ENCODE results near the gene MYH11. TPM values are rescaled to one million over a fixed set of nuclear protein-coding genes. Genes with fewer than 3 reads are reported as not detected.

Gene MYH11
- total and polyA plus RNA-seq, 2 of the 13 experiments (the other 11 are each of a cell fraction or from before 2014, with no cell fraction given) = not detected

DNA sequence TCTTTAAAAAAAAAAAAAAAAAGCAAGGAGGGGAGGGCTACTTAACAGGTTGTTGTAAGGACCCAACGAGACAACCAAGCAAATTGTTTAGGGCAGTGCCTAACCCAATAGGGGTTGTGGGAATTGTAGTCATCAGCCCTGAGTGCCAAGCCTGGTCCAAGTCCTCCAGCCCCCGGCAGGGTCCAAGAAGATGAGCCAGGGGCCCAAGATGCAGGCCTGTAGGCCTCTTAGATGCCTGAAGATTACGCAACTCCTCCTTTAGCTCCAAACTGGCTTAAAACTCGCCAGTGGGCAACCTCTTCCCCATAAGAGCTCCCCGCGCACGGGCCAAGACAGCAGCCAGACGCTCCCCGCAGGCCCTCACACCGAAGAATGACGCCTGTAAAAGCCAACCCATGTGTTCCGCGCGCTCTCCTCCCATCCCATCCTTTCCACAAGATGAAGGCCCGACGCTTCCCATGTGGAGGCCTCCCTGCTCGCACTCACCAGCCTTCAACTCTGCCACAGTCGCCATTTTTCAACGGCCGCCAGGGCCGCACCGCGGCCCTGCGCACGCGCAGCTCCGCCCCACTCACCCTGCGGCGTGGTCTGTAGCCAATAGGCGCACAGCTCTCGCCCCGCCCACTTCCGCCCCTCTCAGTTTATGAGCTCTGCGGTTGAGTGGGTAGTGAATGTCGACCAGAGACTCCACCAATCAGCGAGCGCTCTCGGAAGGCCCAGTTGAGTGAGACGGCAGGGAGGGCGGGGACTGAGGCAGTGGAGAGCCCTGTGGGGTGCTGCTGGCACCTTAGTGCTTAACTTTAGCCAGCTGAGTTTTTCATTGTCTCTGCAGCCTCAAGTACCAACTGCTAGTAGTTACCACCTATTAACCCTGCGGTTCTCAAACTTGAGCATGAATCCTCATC is 31.5 kb upstream of the MYH11 start, which contains the start of gene CEP20 (continued):
- TF ChIP-seq, protein P1, sequence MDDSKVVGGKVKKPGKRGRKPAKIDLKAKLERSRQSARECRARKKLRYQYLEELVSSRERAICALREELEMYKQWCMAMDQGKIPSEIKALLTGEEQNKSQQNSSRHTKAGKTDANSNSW (CRISPR knock-in tag; IDR thresholded peaks at IDR 0.05; ENCODE audit: borderline replicate concordance) = no peak; the same call in 1 of the 2 replicates
- TF ChIP-seq RELA (CRISPR knock-in tag; IDR thresholded peaks at IDR 0.05) (no peak), ZNF773 (CRISPR knock-in tag; IDR thresholded peaks at IDR 0.05; ENCODE audit: borderline replicate concordance) (peak; percentile 95; the same call in 1 of the 2 replicates), ZNF264 (CRISPR knock-in tag; IDR thresholded peaks at IDR 0.05) (peak; percentile 73), NFYC (CRISPR knock-in tag; IDR thresholded peaks at IDR 0.05) (peak; percentile 97), ZNF160 (CRISPR knock-in tag; IDR thresholded peaks at IDR 0.05) (no peak), GATA4 (IDR thresholded peaks at IDR 0.05; ENCODE audit: borderline replicate concordance, low read depth) (peak; percentile 74), ZNF577 (CRISPR knock-in tag; IDR thresholded peaks at IDR 0.05; ENCODE audit: borderline replicate concordance, low read depth) (no peak), KMT2A (CRISPR knock-in tag; IDR thresholded peaks at IDR 0.05) (peak; percentile 88), JUNB (CRISPR knock-in tag; IDR thresholded peaks at IDR 0.05; ENCODE audit: borderline replicate concordance) (no peak), ZNF543 (CRISPR knock-in tag; IDR thresholded peaks at IDR 0.05) (no peak; the same call in 1 of the 2 replicates), ZNF234 (CRISPR knock-in tag; conservative IDR thresholded peaks at IDR 0.05) (no peak), HNF4G (IDR thresholded peaks at IDR 0.05; ENCODE audit: borderline replicate concordance, low read depth, low read length) (no peak), HNF4G (CRISPR knock-in tag; IDR thresholded peaks at IDR 0.05; ENCODE audit: borderline replicate concordance, low read depth) (no peak), ZNF776 (CRISPR knock-in tag; IDR thresholded peaks at IDR 0.05) (0 out of 2 replicates have a peak, but pooled peaks have one; percentile 50), TOE1 (CRISPR knock-in tag; IDR thresholded peaks at IDR 0.05) (peak; percentile 65; the same call in 1 of the 2 replicates), ZNF451 (CRISPR knock-in tag; IDR thresholded peaks at IDR 0.05) (no peak; the same call in 1 of the 2 replicates), GPN1 (CRISPR knock-in tag; IDR thresholded peaks at IDR 0.05; ENCODE audit: borderline replicate concordance) (no peak), THAP11 (CRISPR knock-in tag; IDR thresholded peaks at IDR 0.05) (peak; percentile 92), TCF12 (IDR thresholded peaks at IDR 0.05) (no peak), TCF12 (CRISPR knock-in tag; IDR thresholded peaks at IDR 0.05) (no peak), CAMTA2 (CRISPR knock-in tag; IDR thresholded peaks at IDR 0.05; ENCODE audit: borderline replicate concordance) (peak; percentile 80; the same call in 1 of the 2 replicates), ZMAT3 (CRISPR knock-in tag; conservative IDR thresholded peaks at IDR 0.05) (peak; percentile 79), ZFP41 (CRISPR knock-in tag; IDR thresholded peaks at IDR 0.05; ENCODE audit: borderline replicate concordance) (no peak)
- TF ChIP-seq, protein P2, sequence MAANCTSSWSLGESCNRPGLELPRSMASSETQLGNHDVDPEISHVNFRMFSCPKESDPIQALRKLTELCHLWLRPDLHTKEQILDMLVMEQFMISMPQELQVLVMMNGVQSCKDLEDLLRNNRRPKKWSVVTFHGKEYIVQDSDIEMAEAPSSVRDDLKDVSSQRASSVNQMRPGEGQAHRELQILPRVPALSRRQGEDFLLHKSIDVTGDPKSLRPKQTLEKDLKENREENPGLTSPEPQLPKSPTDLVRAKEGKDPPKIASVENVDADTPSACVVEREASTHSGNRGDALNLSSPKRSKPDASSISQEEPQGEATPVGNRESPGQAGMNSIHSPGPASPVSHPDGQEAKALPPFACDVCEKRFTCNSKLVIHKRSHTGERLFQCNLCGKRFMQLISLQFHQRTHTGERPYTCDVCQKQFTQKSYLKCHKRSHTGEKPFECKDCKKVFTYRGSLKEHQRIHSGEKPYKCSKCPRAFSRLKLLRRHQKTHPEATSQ (CRISPR knock-in tag; IDR thresholded peaks at IDR 0.05; ENCODE audit: borderline replicate concordance) = no peak; the same call in 1 of the 2 replicates
- TF ChIP-seq, protein P3, sequence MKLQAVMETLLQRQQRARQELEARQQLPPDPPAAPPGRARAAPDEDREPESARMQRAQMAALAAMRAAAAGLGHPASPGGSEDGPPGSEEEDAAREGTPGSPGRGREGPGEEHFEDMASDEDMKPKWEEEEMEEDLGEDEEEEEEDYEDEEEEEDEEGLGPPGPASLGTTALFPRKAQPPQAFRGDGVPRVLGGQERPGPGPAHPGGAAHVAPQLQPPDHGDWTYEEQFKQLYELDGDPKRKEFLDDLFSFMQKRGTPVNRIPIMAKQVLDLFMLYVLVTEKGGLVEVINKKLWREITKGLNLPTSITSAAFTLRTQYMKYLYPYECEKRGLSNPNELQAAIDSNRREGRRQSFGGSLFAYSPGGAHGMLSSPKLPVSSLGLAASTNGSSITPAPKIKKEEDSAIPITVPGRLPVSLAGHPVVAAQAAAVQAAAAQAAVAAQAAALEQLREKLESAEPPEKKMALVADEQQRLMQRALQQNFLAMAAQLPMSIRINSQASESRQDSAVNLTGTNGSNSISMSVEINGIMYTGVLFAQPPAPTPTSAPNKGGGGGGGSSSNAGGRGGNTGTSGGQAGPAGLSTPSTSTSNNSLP (IDR thresholded peaks at IDR 0.05; ENCODE audit: low read depth, low read length) = no peak; the same call in 1 of the 2 replicates
- TF ChIP-seq, protein P4, sequence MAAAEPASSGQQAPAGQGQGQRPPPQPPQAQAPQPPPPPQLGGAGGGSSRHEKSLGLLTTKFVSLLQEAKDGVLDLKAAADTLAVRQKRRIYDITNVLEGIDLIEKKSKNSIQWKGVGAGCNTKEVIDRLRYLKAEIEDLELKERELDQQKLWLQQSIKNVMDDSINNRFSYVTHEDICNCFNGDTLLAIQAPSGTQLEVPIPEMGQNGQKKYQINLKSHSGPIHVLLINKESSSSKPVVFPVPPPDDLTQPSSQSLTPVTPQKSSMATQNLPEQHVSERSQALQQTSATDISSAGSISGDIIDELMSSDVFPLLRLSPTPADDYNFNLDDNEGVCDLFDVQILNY (CRISPR knock-in tag; conservative IDR thresholded peaks at IDR 0.05) = peak; percentile 68

Measured in HepG2 (cell line).